NCI-H1417 treated with DMSO at 0.1 percent for 48 hours (cell line): ENCODE measurements around the gene TTN.

ENCODE experiments used
- DNase-seq: peaks from one replicate; lab custom pipeline; 2025; lab: John Stamatoyannopoulos, UW

TTN gene

DNA sequence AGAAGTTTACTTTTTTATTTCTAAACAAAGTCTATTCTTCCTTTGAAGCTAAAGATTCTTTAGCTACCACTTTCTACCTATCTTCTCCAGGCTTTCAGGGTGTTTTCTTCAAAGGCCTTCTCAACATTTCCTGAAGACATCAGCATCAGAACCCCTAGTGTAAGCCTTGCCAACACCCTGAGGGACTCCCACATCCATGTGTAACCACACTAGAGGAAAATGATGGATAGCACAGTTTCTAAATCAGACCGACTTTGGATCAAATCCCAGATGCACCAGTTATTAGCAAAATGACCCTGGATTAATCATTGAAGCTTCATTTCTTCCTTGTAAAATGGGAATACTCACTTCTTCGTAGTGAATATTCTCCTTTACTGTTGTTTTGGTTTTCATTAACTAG, 4.7 kb upstream of the TTN start:
- no peak for DNase-seq

DNA sequence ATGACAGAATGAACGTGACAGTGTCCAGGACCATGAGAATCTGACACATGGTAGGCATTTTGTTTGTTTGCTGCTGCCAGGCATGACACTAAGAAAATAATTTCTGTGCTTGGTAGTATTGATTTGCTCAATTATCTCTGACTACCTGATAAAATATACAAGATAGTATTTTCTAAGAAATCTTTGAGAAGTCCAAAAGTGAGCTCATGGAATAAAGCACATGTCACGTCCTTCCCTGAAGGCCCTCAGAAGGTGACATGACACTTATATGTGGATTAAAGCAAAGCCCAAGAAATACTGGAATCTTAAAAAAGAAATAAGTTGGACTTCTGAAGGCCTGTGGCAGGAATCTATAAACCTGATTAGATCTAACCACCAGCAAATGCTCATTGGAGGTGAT, 3.8 kb upstream of the TTN start:
- no peak for DNase-seq

DNA sequence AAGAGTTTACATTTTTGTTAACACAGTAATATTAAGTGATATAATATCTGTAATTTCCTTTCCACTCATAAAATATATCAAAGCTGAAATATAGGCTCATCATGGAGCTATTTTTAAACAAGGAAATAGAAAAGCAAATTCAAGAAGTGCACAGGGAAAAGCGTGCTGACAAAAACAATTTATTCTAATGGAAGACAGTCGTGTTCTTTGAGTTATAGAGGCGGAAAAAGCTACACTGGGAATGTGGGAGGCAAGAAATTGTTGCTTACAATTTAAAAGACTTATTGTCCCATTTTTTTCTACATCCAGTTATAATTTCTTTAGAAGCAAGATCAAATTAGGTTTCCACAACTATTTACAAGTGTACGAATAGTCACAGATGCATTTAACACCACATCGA, 3.2 kb upstream of the TTN start:
- no peak for DNase-seq

DNA sequence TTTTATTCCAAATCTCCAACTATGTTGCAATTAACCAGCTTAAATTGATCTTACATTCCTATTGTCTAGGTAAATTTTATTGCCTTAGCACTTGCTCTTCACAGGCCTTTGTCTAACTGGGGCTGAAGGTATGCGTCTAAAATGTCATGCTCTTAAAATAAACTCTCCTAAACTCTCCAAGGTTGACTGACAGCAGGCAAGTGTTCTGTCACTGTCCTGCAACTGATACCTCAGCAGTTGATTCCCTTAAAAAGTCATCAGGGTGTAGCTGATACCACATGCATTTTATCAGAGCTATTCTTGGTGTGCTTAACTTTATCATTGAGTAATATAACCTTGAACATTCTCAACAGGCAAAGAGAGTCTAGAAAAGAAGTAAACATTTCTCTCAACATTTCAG, 680 bp downstream of the TTN start:
- no peak for DNase-seq

DNA sequence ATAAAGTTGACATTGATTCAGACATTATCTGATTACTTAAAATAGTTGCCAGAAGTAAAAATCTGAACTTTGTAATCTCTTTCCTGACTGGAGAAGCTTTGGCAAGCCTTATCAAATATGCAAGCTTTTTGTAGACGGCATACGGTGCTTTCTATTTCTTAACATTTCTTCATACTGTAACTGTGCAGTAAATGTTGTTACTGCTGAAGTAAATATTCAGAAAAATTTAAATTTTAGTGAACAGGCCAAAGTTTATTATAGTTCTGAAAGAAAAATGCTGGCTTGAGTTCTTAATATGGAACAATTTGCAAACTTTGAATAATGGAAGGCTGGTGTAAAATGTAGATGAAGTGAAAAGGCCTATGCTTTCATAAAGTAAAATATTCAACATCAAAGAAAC, 1.8 kb downstream of the TTN start:
- DNase-seq: no peak

DNA sequence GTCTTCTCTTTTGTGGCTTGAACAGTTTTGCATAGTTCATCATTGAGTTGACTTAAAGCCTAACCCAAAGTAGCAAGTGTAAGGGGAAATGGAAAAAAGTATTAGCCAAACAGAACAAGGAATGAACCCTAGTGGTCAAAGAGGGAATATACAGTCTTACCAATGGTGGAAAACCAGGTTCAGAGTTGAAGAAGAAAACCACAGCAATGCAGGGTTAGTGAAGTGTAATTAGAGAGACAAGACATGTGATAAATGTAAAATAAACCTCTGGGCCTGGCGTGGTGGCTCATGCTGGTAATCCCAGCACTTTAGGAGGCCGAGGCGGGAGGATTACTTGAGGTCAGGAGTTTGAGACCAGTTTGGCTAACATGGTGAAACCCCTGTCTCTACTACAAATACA, 2.4 kb downstream of the TTN start:
- no peak for DNase-seq

DNA sequence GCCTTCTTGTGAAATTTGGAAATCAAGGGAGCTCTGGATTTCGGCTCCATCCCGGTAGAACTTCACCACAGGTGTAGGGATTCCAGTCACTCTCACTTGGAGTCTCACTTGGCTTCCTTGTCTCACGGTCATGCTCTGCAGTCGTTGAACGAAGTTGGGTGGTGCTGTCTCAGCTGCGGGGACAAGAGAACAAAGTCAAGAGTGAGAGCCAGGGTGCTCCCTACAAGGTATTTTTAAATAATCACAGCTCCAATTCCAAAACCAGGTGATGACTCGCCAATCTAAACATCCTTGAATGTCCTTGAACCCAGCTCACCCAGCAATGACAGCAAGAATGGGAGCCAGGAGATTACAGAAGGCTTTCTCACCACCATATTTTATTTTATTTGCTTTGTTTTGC, 6.7 kb downstream of the TTN start:
- DNase-seq: no peak

DNA sequence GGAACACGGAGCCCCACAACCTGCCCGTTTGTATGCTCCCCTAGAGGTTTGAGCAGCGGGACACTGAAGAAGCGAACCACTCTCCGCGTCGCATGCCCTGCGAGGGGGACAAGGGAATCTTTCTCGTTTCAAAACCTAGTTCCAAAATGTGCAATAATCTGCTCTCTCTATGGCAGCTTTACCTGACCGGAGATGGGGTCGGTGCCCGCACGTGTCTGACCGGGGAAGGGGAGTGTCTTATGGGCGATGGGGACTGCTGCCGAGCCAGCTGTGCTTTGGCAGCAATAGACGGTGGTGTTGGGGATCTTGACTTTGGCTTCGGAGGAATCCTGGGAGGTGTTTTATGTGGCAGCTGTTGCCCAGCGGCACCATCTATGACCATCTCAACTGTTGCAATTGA, 7.9 kb downstream of the TTN start:
- no peak for DNase-seq

DNA sequence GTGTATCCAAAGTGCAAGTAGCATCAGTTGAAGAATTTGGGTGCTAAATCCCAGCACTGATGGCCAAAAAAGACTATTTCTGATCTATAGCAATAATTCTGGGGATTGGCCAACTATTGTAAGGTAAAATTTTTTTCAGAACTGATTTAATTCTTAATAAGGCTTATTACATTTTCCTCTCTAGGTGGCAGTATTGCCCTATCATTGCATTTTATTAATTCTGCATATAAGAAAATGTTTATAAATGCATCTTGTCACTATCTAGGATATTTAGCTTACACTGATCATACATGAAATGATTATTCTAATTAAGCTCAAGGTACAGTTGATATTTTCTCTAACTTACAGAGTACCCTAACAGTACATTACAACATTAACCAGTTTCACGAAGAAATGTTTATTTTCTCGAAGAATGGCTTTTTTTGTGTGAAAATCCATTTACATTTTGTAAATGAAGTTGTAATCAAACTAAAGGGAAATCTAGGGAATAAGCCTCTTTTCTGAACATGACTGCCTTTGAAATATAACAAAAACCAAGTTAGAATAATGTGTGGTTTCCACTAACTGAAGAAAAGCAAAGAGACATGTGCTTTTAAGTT, 11.0 kb downstream of the TTN start:
- no peak for DNase-seq

DNA sequence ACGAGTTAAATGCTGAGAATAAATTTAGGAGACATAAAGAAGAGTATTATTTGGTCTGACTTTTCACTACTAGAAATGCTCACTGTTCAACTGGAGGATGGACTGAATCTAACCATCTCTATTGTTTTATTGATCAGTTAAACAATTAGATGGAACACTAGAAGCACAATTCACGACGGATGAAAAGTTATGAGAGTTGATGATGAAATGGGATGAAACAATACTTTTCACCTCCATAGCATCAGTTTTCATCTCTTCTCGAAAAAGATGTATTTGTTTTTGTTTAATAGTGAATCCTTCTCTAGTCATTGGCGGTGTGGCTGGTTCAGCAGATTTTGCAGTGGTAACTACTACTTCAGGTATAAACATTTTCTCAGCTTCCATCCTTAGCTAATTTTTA, 19.3 kb downstream of the TTN start:
- no peak for DNase-seq

DNA sequence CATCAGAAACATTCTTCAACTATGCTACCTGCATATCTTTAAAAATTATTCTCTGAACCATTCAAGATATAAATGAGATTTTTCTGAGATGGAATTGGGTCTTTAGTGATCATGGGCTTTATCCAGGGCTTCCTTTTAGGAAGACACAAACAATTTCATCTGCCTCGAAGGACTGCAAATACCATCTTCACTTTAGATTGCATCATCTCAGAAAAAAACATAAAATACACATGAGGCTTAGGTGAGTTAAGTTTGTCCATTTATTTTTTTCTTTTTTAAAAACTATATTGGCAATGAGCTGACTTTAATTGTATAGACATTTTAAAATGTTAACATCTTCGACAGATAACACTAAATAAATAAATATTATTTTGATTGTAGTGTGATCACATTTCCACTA, 20.1 kb downstream of the TTN start:
- no peak for DNase-seq

DNA sequence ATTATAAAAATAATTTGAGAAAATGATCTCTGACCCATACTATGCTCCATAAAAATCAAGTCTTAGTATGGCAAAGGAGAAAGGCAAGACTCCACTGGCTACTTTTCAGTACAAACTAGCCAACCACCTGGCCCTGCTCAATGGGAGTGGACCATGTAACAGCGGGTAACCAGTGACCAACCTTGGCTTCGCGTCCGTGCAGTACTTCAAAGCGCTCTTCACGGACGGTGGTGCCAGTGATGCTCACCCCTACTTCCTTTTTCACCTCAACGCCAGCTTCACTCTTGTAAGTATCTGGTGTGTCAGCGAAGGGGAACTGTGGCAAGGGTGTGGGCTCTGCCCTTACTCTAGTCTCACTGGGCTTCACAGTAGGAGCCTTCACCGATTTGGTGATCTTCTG, 23.3 kb downstream of the TTN start:
- no peak for DNase-seq

DNA sequence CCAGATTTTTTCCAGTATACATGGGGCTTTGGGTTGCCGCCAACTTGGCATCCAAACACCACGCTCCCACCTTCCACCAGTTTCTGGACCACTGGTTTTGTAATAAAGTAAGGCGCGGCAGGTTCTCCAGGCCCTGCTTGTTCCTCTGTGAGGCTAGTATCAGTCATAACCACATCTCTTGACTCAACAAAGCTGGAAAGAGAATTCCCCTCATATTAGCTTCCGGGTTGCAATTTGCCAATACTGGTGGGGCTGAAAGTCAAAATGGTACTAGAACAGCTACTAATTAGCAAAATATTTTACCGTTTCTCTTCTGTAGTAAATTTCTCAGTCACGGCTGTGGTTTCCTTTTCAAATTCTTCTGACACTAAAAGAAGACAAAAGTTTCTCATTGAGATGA, 25.0 kb downstream of the TTN start:
- no peak for DNase-seq

DNA sequence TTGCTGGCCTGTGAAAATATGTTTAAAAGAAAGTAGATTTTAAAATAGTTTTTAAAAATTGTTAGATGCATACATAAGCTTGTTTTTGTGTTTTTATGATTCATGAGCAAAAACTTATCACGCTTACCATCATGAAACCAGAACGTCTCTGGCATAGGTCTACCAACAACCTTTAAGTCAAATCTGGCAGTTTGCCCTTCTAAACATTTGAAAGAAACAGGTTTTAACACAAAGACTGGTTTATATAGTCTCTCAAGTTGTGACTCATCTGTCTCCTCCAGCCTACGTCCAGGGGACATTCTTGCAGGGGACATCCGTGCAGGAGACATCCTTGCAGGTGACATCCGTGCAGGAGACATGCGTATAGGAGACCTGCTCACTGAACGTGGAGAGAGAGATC, 29.6 kb downstream of the TTN start:
- no peak for DNase-seq

DNA sequence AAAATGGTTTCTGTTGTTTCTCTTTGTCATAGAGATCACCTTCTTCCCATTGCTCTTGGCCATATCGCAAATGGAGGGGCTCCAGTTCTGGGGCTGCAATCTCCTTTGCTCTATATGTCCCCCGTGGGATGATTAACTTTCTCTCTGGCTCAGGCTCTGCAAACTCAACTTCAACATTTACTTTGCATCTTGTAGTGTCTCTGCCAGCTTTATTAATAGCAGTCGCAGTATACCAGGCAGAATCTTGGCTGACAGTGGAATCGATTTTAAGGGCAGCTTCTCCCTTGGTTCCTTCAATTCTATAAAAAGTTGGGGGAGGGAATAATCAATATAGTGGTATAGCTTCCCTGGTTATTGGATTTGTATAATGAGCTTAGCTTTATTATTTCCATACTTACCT, 30.5 kb downstream of the TTN start:
- no peak for DNase-seq

DNA sequence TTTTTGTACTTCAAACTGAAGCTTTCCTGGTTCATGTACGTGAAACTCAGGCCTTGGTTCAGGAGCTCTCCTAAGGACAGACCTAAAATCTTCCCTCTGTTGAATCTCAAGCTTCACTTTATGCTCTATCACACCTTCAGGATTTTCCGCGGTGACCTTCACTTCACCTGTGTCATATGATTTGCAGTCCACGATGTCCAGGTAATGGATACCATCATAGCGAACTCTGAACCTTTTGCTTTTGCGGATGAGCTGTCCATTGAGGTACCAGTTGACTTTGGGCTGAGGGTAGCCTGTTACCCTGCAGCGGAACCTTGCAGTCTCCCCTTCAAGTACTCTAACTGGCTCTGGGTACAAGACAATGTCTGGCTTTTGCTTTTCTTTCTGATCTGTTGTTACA, 31.2 kb downstream of the TTN start:
- no peak for DNase-seq

DNA sequence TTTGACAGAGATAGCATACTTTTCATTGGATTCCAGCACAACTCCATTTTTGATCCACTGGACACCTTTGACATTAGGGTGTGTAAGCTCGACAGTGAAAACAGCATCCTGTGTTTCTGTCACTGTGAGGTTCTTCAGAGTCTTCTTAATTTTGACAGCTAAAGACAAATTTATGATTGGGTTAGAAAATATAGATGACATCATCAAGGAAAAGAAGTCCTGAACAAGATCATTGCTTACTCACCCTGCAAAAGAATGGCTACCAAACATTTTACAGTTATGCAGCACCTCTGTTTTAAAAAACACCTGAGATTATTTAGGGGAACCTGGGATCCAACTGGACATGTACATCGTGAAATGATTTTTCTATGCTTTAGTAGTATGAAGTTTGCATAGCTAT, 36.7 kb downstream of the TTN start:
- DNase-seq: no peak

DNA sequence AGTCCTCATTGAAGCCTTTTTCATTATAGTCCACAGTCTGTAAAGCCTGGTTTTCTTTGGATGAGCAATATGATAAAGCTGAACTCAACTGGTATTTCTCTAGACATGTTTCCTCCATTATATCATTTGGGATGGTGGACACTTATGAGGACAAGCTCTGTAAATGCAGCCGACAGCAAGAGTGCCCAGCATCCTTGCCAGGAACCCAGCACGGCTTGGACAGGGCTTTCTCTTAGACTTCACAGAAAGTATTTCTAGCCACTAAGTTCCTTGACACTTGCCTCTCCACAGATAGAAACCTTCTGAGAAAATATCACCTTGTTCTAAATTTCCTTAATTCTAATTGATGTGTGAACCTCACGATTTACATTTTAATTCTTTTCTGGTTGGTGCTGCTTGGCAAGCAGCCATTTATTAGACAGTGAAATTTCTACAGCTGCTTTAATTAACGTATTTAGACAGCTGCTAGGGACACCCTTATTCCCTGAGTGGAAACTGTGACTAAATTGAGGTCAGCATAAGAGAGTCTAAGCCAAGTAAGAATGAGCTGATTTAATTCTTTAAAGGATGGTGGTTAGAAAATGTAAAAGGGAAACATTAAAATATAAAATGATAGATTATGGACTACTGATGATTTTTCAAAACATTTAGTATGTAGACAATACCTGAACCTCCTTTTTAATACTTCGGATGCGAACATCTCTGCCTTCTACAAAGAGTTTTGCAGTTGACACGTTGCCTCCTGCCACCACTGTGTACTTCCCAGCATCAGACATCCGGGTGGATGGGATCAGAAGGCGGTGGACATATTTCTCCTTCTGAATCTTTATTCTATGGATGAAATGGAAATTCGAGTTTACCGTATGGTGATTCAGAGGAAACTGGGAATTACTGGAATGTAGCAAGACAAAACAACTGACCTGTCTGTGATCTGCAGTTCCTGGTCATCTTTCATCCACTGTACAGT, 39.8 kb downstream of the TTN start:
- peak; percentile 50 for DNase-seq

DNA sequence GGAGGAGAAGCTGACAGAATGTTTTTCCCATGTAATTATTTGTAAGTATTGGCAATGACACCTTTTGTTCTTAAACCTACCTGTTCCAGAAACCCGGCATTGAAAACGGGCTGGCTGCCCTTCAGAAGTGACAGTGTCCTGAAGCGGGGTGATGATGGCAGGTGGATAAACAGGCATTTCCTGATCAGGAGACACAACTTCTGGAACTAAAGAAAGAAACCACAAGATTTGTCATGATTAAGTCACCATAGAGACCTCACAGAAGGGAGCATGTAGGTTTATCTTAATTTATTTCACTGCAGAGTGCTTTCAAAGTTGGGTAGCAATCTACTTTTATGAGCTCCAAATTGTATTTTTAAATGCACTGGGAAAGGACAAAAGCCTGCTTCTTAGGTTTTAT, 43.1 kb downstream of the TTN start:
- no peak for DNase-seq

DNA sequence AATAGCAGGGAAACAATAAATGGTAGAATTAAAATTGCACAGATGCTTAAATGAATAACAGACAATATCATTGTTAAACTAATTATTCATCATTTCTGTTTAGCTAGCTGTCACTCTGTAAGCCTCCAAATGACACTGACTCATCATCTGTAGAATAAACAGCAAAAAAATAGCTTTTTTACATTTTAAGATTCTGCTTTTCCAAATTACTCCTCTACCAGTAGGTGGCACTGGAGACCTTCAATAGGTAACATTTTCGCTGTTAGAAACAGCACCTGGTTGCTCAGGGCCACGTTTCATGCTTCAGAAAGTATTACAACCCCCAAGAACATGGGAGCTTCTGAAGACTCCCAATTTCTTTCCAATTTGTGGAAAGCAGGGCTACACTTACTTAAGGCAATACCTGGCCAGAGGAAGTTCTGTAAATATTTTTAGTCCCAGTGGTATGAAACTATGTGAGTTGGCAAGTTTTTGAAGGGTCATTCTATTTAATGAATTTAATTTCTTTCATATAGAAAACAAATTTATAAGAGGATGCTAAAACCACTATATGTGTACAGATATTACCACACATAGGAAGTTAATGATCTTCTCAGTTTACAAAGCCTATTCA, 45.4 kb downstream of the TTN start:
- DNase-seq: peak; percentile 20

DNA sequence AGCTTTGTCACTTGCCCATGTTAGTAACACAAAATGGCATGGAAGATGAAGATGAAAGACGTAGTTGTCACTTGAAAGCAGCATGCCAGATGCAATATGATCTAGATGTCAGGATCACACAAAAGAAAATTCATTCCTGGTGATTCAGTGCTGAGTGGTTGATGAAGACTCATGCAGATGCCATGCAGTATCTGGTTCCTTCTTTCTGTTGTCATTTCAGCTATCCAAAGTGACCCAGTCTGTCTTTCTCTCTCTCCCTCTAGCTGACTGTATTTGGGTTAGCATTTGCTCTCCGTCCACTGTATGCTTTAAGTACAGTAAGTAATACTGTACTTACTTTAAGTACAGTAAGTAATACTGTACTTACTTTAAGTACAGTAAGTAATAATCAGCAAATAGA, 50.4 kb downstream of the TTN start:
- no peak for DNase-seq

DNA sequence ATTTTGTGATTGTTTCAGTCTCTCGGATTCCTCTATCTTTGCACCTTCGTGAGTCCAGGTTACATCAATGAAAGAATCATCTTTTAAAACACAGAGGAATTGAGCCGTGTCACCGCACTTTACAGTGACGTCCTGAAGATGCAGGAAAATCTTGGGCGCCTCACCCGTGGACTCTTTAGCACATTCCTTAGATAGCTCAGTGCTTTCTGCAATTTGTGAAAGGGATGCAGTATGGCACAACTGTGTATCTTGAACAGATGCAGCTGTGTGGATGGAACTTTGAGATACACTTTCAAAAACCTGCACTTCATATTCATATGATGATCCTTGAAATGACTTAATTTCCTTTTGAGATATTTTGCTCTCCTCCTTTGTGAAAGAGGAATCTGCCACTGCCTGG, 50.9 kb downstream of the TTN start:
- no peak for DNase-seq

DNA sequence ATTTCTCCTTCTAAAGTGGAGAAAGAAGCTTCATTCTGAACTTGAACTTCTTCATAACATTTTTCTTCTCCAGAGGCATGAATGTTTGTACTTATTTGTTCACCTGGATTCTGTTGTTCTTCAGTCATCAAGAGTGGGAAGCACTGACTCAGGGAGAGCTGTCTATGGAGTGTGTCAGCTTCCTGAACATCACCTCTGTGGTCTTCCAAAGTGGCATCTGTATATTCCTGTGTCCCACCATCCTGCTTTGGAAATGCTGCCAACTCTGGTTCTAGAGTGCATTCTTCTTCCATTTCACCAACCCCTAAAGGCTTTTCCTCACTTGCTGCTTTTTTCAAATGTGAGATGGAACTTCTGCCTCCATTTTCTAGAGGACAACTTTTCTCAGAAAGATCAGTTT, 59.5 kb downstream of the TTN start:
- no peak for DNase-seq
